Activated CD8-positive, alpha-beta memory T cell treated with anti-CD3 and anti-CD28 coated beads, Interleukin-2, amount 10 ng/mL, durations not matched to agents 7 days and 5 days (primary cell): Measurements from ENCODE around the gene SHROOM3. TPM values are rescaled to one million over a fixed set of nuclear protein-coding genes. Genes with fewer than 3 reads are reported as not detected.

Experiments used
- ATAC-seq: fragments of 150-1000 bp; cut with Tn5 transposase; one replicate; pipeline ENCODE4 v1.10.0; 2021; ENCODE audit warnings: moderate library complexity
- CTCF ChIA-PET: fragments of 350-600 bp; sonication (Branson Sonifier 250); formaldehyde crosslinking; loops from one replicate; lab custom pipeline; 2021; ENCODE audit warnings: antibody characterized with exemption; lab: Charles Lee
- DNase-seq: peaks from one replicate; pipeline ENCODE4 v3.0.0-alpha.2; 2020
- H3K27ac Mint-ChIP-seq: one replicate; pipeline ENCODE4 v1.8.0; 2021; ENCODE audit warnings: mild to moderate bottlenecking, mixed read lengths
- H3K27me3 Mint-ChIP-seq: one replicate; pipeline ENCODE4 v1.8.0; 2021; ENCODE audit warnings: mixed read lengths
- H3K36me3 Mint-ChIP-seq: one replicate; pipeline ENCODE4 v1.8.0; 2021; ENCODE audit warnings: mild to moderate bottlenecking, mixed read lengths
- H3K4me1 Mint-ChIP-seq: one replicate; pipeline ENCODE4 v1.8.0; 2021; ENCODE audit warnings: mixed read lengths
- H3K4me3 Mint-ChIP-seq: one replicate; pipeline ENCODE4 v1.8.0; 2021; ENCODE audit warnings: mild to moderate bottlenecking, moderate library complexity, mixed read lengths
- H3K9me3 Mint-ChIP-seq: one replicate; pipeline ENCODE4 v1.8.0; 2022; ENCODE audit warnings: low read depth, mixed read lengths
- total RNA-seq, 2 experiments: library from RNA; stranded (reverse); gene quantifications; one replicate each; pipeline ENCODE4 v1.2.3, GENCODE V29; 2021

Gene SHROOM3
- total RNA-seq, 2 experiments from 2014 or later: 0.09 TPM; not detected in 1

GRCh38 chr4:76429636-76430035 lies 5.4 kb upstream of the SHROOM3 start:
- peaks cover 30% of the 10 kb centered on the region for H3K27me3 Mint-ChIP-seq
- ATAC-seq: no peak
- H3K36me3 Mint-ChIP-seq: no peaks in the 10 kb centered on the region
- H3K27ac Mint-ChIP-seq: no peak overlapping the region
- H3K9me3 Mint-ChIP-seq: no peaks in the 10 kb centered on the region
- DNase-seq: no peak
- CTCF ChIA-PET: interaction anchor here (1.0 kb wide), 1 partner anchor 250 kb away, joined by 5 read pairs; no protein-coding TSS in a partner anchor
- no peak overlapping the region for H3K4me3 Mint-ChIP-seq
- H3K4me1 Mint-ChIP-seq: no peaks in the 10 kb centered on the region

GRCh38 chr4:76430519-76431388 lies 4.3 kb upstream of the SHROOM3 start:
- DNase-seq (no peak), ATAC-seq (peak; percentile 47)
- H3K4me3 Mint-ChIP-seq: no peak overlapping the region
- no peaks in the 10 kb centered on the region for H3K36me3 Mint-ChIP-seq
- H3K9me3 Mint-ChIP-seq: no peaks in the 10 kb centered on the region
- peaks cover 38% of the 10 kb centered on the region for H3K27me3 Mint-ChIP-seq
- peaks cover 2% of the 10 kb centered on the region for H3K4me1 Mint-ChIP-seq
- no peak overlapping the region for H3K27ac Mint-ChIP-seq
- CTCF ChIA-PET: interaction anchor here (0.7 to 2.4 kb wide), 9 partner anchors 12 to 773 kb away, joined by 3 to 10 read pairs (median 4); no protein-coding TSS in a partner anchor

- CTCF ChIA-PET: no interaction called here
- ATAC-seq (no peak), DNase-seq (no peak)
- Mint-ChIP-seq H3K27me3 (peaks cover 69% of the 10 kb centered on the region), H3K4me3 (no peak overlapping the region), H3K9me3 (no peaks in the 10 kb centered on the region), H3K36me3 (no peaks in the 10 kb centered on the region), H3K4me1 (peaks cover 2% of the 10 kb centered on the region), H3K27ac (no peak overlapping the region)
These were observed 695 bp downstream of the SHROOM3 start for GRCh38 chr4:76435528-76436319.

- DNase-seq: no peak
- peaks cover 57% of the 10 kb centered on the region for H3K27me3 Mint-ChIP-seq
- H3K9me3 Mint-ChIP-seq: no peaks in the 10 kb centered on the region
- H3K27ac Mint-ChIP-seq: no peak overlapping the region
- no peak for ATAC-seq
- H3K4me1 Mint-ChIP-seq: peaks cover 2% of the 10 kb centered on the region
- CTCF ChIA-PET: interaction anchor here (1.6 kb wide), 1 partner anchor 260 kb away, joined by 4 read pairs; no protein-coding TSS in a partner anchor
- H3K36me3 Mint-ChIP-seq: no peaks in the 10 kb centered on the region
- no peak overlapping the region for H3K4me3 Mint-ChIP-seq
These were observed 4.5 kb downstream of the SHROOM3 start for GRCh38 chr4:76439491-76439890.

DNA sequence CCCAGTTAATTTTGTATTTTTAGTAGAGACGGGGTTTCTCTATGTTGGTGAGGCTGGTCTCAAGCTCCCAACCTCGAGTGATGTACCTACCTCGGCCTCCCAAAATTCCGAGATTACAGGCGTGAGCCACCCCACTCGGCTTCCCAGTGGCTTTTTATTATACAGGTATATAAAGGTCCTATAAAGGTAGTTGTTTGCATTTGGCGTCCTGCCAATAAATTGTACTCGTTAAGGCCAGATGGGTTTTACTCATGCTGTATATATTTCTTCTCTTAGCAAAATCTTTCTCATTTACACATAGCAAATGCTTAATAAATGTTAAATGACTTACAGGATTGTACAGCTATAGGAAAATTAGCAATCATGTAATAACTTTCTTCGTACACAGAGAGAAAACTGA lies 6.9 kb downstream of the SHROOM3 start:
- no peak overlapping the region for H3K4me3 Mint-ChIP-seq
- ATAC-seq (no peak), DNase-seq (no peak)
- no peaks in the 10 kb centered on the region for H3K4me1 Mint-ChIP-seq
- no peak overlapping the region for H3K27ac Mint-ChIP-seq
- H3K36me3 Mint-ChIP-seq: no peaks in the 10 kb centered on the region
- H3K27me3 Mint-ChIP-seq: peaks cover 36% of the 10 kb centered on the region
- no peaks in the 10 kb centered on the region for H3K9me3 Mint-ChIP-seq
- CTCF ChIA-PET: no interaction called here

DNA sequence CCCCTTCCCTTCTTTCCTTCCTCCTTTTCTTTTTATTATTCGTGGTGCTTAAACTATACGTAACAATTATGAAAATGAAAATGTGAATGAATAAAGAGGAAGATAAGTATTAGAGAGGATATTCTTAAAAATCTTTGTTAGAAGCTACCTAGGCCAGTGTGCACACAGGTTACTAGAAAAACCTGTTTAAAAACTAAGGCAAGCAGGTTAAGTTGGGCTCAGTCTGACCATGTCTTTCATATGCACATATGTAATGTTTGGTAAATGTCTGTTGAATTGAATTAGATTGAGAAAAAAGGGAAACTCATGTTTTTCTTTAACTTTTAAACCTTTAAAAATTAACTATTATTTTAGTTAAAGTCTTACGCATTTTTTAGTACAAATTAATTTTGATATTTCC lies 7.8 kb downstream of the SHROOM3 start:
- Mint-ChIP-seq H3K27ac (no peak overlapping the region), H3K4me1 (no peaks in the 10 kb centered on the region), H3K36me3 (no peaks in the 10 kb centered on the region), H3K27me3 (peaks cover 28% of the 10 kb centered on the region), H3K4me3 (no peak overlapping the region), H3K9me3 (no peaks in the 10 kb centered on the region)
- no peak for DNase-seq
- CTCF ChIA-PET: no interaction called here
- no peak for ATAC-seq

DNA sequence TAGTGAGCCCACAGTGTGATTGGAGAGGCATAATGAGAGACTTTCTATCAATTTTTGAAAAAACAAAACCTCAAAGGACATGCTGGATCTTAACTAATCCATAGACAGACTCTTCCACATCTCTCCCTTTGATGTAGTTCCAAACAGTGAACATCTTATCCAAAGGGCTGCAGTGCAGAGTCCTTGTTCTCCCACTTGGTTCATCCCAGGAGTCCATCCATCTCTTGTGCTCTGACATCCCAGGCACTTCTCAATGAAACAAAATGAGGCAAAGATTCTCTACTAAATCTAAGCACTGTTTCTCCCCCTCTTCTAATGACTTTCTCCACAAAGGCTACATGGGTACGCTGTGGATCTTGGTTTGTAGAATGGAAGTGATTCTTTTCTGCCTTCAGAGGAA lies 8.3 kb downstream of the SHROOM3 start:
- Mint-ChIP-seq H3K27me3 (peaks cover 26% of the 10 kb centered on the region), H3K4me1 (no peaks in the 10 kb centered on the region)
- CTCF ChIA-PET: no interaction called here

DNA sequence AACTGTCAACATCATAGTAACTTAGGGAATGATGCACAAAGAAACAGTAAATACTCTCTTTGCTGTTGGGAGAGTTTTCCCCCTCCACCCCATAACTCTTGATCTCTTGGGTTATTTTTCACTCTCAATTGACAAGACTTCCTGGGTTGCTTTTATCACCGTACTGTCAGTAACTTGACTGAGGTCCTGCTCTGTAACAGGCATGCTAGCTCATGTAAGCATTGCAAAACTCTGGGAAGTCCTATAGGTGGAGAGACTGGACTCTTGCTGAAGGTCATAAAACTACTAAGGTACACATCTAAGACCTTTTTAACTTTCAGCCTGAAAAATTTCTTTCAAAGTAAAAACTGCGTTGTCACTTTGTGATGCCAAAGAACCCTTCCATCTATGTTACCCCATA lies 10.9 kb downstream of the SHROOM3 start:
- peaks cover 34% of the 10 kb centered on the region for H3K27me3 Mint-ChIP-seq
- no peak overlapping the region for H3K4me3 Mint-ChIP-seq
- ATAC-seq (no peak), DNase-seq (no peak)
- H3K4me1 Mint-ChIP-seq: no peaks in the 10 kb centered on the region
- CTCF ChIA-PET: no interaction called here
- no peaks in the 10 kb centered on the region for H3K36me3 Mint-ChIP-seq
- no peak overlapping the region for H3K27ac Mint-ChIP-seq
- no peaks in the 10 kb centered on the region for H3K9me3 Mint-ChIP-seq

More for the DNA sequence above, 8.3 kb downstream of the SHROOM3 start:
- Mint-ChIP-seq H3K27ac (no peak overlapping the region), H3K4me3 (no peak overlapping the region), H3K36me3 (no peaks in the 10 kb centered on the region), H3K9me3 (no peaks in the 10 kb centered on the region)
- no peak for ATAC-seq
- no peak for DNase-seq

- H3K36me3 Mint-ChIP-seq: no peaks in the 10 kb centered on the region
- H3K27me3 Mint-ChIP-seq: peaks cover 38% of the 10 kb centered on the region
- CTCF ChIA-PET: no interaction called here
- no peak overlapping the region for H3K4me3 Mint-ChIP-seq
- H3K9me3 Mint-ChIP-seq: no peaks in the 10 kb centered on the region
- no peak for ATAC-seq
- DNase-seq: no peak
- H3K27ac Mint-ChIP-seq: no peak overlapping the region
- no peaks in the 10 kb centered on the region for H3K4me1 Mint-ChIP-seq
These were observed 12.4 kb downstream of the SHROOM3 start for GRCh38 chr4:76447393-76447851.

GRCh38 chr4:76448211-76448610 lies 13.2 kb downstream of the SHROOM3 start:
- Mint-ChIP-seq H3K4me3 (no peak overlapping the region), H3K9me3 (no peaks in the 10 kb centered on the region), H3K36me3 (no peaks in the 10 kb centered on the region), H3K4me1 (no peaks in the 10 kb centered on the region), H3K27ac (no peak overlapping the region), H3K27me3 (peaks cover 42% of the 10 kb centered on the region)
- no peak for ATAC-seq
- CTCF ChIA-PET: no interaction called here
- DNase-seq: no peak

DNA sequence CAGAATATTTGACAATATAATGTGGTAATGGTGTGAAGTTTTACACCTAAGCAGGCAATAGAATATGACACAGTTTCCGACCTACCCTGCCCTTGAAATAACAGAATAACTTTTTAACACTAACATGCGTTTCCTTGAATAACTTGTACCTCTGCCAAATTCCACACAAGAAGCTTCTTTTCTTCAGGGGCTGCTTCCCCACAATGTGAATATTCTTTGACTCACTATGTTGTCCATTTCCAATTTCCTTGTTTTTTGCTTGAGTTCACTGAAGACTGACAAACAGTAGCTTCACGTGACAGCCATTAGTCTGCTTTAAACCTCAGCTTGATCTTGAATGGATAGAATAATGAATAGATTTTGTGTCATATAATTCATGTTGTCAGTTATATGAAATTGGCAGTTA lies 14.3 kb downstream of the SHROOM3 start:
- CTCF ChIA-PET: no interaction called here
- no peaks in the 10 kb centered on the region for H3K9me3 Mint-ChIP-seq
- ATAC-seq: no peak
- no peaks in the 10 kb centered on the region for H3K4me1 Mint-ChIP-seq
- H3K36me3 Mint-ChIP-seq: no peaks in the 10 kb centered on the region
- H3K27ac Mint-ChIP-seq: no peak overlapping the region
- peaks cover 47% of the 10 kb centered on the region for H3K27me3 Mint-ChIP-seq
- no peak overlapping the region for H3K4me3 Mint-ChIP-seq
- DNase-seq: no peak

DNA sequence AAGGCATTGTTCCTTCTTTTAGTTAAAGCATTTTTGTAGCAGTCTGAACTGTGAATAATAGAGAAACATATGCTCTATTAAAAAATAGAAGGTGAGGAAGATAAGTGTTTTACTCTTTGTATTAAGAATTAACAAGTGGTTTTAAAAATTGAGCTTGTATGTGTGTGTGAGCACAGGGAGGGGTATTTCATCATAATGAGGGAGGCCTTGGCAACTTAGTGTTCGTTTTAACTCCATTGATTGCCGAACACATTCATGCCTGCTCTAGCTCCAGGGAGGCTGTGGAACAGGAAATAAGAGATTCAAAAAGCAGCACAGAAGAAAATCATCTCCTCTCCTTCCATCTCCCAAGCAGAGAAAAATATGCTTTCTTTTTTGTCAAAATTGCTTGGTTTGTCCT lies 14.8 kb downstream of the SHROOM3 start:
- peaks cover 47% of the 10 kb centered on the region for H3K27me3 Mint-ChIP-seq
- CTCF ChIA-PET: no interaction called here
- ATAC-seq: no peak
- no peak overlapping the region for H3K27ac Mint-ChIP-seq
- no peak overlapping the region for H3K4me3 Mint-ChIP-seq
- no peaks in the 10 kb centered on the region for H3K9me3 Mint-ChIP-seq
- no peak for DNase-seq
- H3K4me1 Mint-ChIP-seq: no peaks in the 10 kb centered on the region
- H3K36me3 Mint-ChIP-seq: no peaks in the 10 kb centered on the region

DNA sequence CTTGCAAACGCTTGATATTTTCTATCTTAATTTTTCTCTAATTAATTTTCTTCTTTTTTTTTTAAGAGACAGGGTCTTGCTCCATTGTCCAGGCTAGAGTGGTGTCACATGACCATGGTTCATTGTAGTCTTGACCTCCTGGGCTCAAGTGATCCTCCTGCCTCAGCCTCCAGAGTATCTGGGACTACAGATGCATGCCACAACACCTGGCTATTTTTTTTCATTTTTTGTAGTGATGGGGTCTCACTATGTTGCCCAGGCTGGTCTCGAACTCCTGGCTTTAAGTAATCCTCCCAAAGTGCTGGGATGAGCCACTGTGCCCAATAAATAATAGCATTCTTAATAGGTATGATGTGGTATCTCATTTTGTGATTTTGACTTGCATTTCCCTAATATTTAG lies 18.2 kb downstream of the SHROOM3 start:
- no peak overlapping the region for H3K27ac Mint-ChIP-seq
- no peaks in the 10 kb centered on the region for H3K4me1 Mint-ChIP-seq
- CTCF ChIA-PET: no interaction called here

More for the DNA sequence above, 18.2 kb downstream of the SHROOM3 start:
- H3K36me3 Mint-ChIP-seq: no peaks in the 10 kb centered on the region
- peaks cover 44% of the 10 kb centered on the region for H3K27me3 Mint-ChIP-seq
- no peaks in the 10 kb centered on the region for H3K9me3 Mint-ChIP-seq
- ATAC-seq (no peak), DNase-seq (no peak)
- no peak overlapping the region for H3K4me3 Mint-ChIP-seq
